Measurements from ENCODE around the gene C11orf97.
"Not testable (repeated sequence)": the region's sequence is repeated elsewhere in the genome, so short reads cannot be mapped to it uniquely, and the experiment has no call there.

The C11orf97 gene, protein sequence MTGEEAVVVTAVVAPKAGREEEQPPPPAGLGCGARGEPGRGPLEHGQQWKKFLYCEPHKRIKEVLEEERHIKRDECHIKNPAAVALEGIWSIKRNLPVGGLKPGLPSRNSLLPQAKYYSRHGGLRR

DNA sequence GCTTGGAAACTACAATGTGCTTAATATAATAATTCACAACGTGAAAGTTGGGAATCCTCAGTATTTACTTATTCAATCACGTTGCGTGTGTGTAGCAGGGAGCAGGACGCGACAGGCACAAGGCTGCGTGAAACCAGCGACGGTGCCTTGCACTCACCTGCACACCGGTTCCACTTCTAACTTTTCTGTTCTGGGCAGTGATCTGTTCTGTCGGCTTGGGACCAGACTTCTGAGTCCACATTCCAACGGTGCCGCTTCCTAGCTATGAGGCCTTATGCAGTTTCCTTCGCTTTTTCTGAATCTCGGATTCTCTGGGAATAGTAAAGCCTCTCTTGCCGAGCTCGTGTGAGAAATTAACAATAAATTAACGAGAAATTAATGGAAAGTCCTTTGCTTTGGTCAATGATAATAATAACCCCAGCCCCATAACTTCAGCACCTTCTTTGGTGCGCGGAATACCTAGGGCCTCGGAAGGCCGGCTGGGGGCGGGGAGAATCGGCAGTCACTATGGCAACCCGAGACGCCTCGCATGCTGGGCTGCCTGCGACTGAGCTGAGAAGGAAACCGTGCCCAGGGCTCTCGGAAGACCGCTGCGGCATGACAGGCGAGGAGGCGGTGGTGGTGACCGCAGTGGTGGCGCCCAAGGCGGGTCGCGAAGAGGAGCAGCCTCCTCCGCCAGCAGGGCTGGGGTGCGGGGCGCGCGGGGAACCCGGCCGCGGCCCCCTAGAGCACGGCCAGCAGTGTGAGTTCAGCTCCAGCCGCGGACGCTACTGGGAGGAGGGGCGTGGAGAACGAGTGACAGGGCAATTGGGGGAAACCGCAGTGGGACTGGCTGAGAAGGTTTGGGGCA is at the start of gene C11orf97:
TSS of gene C11orf97 (plus strand) at position 530 of the 850 bp plus-strand sequence. CDS start at position 598, 68 bp downstream.
- DNase-seq: peak; percentile 72

DNA sequence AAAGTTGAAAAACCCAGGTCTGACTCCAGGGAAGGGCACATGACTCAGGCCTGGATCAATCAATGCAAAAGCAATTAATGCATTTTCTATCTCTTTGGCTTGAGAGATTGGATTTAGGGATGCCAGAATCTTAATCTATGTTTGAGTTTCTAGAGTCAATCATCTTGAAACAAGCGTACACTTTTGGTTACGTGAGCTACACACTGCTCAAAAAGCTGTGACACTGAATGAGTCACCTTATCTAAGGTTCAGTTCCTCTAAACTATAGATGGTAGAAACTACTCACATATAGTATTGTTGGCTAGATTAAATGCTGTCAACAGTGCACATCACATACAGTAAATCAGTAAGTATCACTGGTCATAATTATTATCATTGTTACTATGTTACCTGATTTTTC is 42.8 kb upstream of the C11orf97 start:
- DNase-seq: no peak
- no peaks in the 10 kb centered on the region for H3K27me3 Mint-ChIP-seq
- H3K9me3 Mint-ChIP-seq: no peaks in the 10 kb centered on the region
- H3K27ac Mint-ChIP-seq: no peak overlapping the region
- H3K4me3 Mint-ChIP-seq: no peak overlapping the region
- H3K4me1 Mint-ChIP-seq (ENCODE audit: low read depth): peaks cover 21% of the 10 kb centered on the region
- H3K36me3 Mint-ChIP-seq (ENCODE audit: low read depth): peaks cover 91% of the 10 kb centered on the region

More for the DNA sequence above, at the start of gene C11orf97:
- Mint-ChIP-seq H3K4me3 (peak within 1 kb of the TSS; percentile 72), H3K36me3 (ENCODE audit: low read depth) (no peaks in the 10 kb centered on the region), H3K27me3 (peaks cover 36% of the 10 kb centered on the region), H3K27ac (no peak within 1 kb of the TSS), H3K9me3 (no peaks in the 10 kb centered on the region), H3K4me1 (ENCODE audit: low read depth) (peaks cover 12% of the 10 kb centered on the region)

DNA sequence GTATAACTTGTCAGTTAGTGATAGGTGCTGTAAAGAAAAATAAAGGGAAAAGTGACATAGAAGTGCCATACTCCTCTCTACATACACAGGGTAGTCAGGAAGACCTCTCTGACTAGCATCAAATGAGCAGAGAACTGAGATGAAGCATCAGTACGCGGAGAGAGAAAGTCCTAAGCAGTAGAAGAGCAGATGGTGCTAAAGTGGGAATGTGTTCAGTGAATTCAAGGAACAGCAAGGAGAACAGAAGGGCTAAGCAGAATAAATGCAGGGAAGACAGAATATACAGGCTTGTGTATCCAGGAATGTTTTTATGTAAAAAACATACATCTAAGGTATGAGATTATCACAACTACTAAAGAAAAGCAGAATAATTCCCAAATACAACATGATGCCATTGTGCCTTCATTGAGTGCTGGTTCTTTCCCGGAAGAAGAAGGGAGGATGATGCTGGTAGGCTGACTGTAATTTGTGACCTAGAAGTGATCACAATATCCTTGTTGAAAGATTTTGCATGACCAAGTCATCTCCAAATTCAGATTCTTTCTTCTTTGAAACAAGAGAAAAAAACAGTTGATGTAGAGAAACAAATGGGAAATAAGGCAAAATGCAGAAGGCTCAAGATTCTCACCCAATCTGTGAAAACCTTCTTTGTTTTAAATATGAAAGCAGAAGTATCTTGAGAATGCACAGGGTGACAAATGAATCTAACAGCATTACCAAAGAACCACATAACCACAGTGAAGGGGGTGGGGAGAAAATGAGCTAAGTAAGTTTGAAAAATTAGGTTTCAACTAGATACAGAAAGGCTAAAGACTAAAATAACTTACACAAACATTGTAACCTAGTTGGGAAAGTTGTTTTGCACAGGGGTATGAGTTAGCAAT is 39.1 kb upstream of the C11orf97 start:
- Mint-ChIP-seq H3K4me1 (ENCODE audit: low read depth) (peaks cover 28% of the 10 kb centered on the region), H3K9me3 (no peaks in the 10 kb centered on the region), H3K4me3 (no peak overlapping the region), H3K36me3 (ENCODE audit: low read depth) (peaks cover 91% of the 10 kb centered on the region), H3K27me3 (no peaks in the 10 kb centered on the region), H3K27ac (peak overlapping the region; percentile 8)
- no peak for DNase-seq

DNA sequence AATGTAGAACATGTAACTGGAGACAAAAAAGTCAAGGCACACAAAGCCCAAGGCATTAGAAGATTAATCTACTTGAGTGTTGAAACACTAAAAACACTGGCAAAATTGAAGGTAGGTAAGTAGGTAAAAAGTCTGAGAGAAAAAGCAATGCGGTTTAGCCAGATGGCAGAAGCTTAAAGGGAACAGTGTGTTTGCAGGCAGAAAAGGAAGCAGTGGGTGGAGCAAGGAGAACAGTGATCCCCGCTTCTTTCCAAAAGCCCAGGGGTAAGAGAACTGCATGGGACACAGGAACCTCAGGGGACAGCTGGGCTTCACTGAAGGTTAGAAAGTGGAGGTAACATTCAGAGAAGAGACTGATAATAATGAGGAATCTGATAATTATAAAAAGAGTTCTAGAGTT is 34.6 kb upstream of the C11orf97 start:
- H3K36me3 Mint-ChIP-seq (ENCODE audit: low read depth): peaks cover 93% of the 10 kb centered on the region
- peaks cover 21% of the 10 kb centered on the region for H3K4me1 Mint-ChIP-seq (ENCODE audit: low read depth)
- no peak overlapping the region for H3K27ac Mint-ChIP-seq

DNA sequence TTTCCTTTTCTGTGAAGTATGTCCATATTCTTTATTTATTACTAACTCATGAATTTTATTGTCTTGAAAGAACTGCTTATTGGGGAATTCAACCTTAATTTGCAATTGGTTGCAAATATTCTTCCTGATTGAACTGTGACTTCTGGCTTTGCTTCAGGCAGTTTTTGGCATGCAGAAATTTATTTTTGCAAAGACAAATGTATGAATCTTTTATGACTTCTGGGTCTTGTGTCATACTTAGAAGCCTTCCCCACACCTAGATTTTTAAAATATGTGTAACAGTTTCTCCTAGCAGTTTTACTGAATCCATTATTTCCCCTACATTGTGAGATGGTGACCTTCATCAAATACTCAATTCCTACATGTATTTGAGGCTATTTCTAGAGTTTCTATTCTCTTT is 30.9 kb upstream of the C11orf97 start:
- no peak overlapping the region for H3K4me3 Mint-ChIP-seq
- no peaks in the 10 kb centered on the region for H3K27me3 Mint-ChIP-seq
- peaks cover 96% of the 10 kb centered on the region for H3K36me3 Mint-ChIP-seq (ENCODE audit: low read depth)
- H3K27ac Mint-ChIP-seq: no peak overlapping the region
- H3K4me1 Mint-ChIP-seq (ENCODE audit: low read depth): peaks cover 6% of the 10 kb centered on the region
- H3K9me3 Mint-ChIP-seq: no peaks in the 10 kb centered on the region
- DNase-seq: no peak

More for the DNA sequence above, 34.6 kb upstream of the C11orf97 start:
- Mint-ChIP-seq H3K4me3 (no peak overlapping the region), H3K27me3 (no peaks in the 10 kb centered on the region), H3K9me3 (no peaks in the 10 kb centered on the region)
- DNase-seq: no peak

DNA sequence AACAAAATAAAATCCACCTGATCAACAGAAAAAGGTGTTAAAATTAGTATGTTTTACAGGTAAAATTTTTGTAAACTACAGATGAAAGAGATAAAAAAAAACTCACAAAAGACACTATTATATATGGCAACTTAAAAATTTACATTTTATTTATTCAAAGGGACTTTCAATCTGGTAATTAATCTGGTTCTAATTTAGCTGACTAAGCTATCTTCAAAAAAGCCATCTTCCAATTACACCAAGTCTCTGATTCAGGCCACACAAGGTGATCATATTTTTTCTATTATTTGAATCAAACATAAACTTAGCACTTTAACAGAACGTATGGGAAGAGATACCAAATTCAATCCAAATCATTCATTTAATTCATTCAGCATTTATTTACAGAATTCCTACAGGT is 26.2 kb upstream of the C11orf97 start:
- Mint-ChIP-seq H3K9me3 (no peaks in the 10 kb centered on the region), H3K4me3 (no peak overlapping the region), H3K36me3 (ENCODE audit: low read depth) (peaks cover 97% of the 10 kb centered on the region)

DNA sequence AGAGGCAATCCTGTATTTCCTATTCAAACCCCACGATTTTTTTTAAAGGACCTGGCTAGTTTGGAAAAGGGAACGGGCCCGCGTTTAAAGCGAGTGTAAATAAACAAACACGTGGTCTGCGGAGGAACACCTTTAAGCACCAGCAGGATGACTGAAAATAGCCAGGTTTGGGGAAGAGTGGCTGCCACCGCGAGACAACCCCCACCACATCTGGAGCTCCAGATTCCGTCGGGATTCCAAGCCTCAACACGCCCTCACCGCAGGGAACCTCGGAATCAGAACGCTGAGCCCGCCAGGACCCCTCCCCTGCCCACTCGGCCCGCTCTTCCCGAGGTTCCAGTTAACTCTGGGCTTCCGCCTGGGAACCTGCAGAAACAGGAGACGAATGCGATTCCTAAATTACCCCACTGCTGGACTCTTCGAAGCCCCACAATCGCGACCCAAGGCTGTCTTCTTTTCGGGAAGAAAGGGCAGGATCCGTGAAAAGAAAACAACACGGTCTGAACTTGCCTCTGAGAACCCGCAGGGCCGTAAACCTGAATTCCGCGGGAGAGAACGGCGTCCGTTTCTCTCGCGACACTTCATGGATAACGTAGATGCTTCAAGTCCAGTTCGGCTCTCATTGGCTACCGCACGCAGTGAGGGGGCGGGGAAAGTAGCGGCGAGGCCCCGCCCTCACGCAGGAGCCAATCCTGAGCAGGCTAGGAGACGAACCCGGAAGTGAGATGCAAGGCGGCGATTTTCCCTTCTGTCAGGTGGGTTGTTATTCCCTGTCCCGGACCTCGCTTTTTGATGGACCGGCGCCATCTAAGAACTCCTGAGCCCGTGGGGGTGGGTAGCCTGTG is 18.8 kb upstream of the C11orf97 start, which contains the start of the genes ANKRD49 and MRE11:
TSS of gene ANKRD49 (plus strand) at position 704 of the 845 bp plus-strand sequence. CDS start 2,710 bp downstream, outside the sequence.
TSS of gene MRE11 (minus strand) at position 564 of the 845 bp plus-strand sequence. CDS start 1,043 bp downstream, outside the sequence.
- Mint-ChIP-seq H3K9me3 (no peaks in the 10 kb centered on the region), H3K4me3 (peak within 1 kb of the TSS; percentile 97), H3K36me3 (ENCODE audit: low read depth) (peaks cover 74% of the 10 kb centered on the region), H3K27me3 (no peaks in the 10 kb centered on the region), H3K4me1 (ENCODE audit: low read depth) (peaks cover 38% of the 10 kb centered on the region), H3K27ac (peak within 1 kb of the TSS; percentile 99)
- DNase-seq: peak; percentile 96

More for the DNA sequence above, 26.2 kb upstream of the C11orf97 start:
- DNase-seq: no peak
- Mint-ChIP-seq H3K27me3 (no peaks in the 10 kb centered on the region), H3K27ac (no peak overlapping the region), H3K4me1 (ENCODE audit: low read depth) (peaks cover 7% of the 10 kb centered on the region)

DNA sequence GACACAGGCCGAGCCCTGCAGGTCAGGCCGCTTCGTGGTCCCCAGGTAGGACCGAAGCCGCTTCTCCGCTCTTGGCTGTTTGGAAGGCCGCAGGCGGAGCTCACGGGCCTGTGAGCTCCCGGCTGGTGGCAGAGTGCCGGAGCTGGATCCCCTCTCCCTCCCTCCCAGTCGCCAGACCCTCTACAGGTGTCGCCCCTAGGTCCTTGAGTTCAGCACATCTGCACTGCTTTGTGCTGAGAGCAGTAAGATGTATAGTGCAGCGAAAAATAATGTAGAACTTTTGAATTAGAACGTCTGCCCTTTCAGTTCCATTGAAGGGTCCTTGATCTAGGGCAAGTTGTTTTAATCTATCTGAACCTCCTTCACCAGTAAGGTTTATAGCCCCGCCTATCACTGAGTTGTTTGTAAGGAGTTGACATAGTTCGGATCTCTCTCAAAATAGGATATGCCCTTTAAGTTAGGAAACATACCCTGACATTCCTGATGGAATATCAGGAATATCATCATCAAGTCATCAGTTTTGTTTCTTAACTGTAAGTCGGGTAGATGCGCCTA is 18.1 kb upstream of the C11orf97 start:
- H3K36me3 Mint-ChIP-seq (ENCODE audit: low read depth): peaks cover 74% of the 10 kb centered on the region
- peaks cover 38% of the 10 kb centered on the region for H3K4me1 Mint-ChIP-seq (ENCODE audit: low read depth)
- H3K9me3 Mint-ChIP-seq: no peaks in the 10 kb centered on the region
- peak overlapping the region; percentile 99 for H3K27ac Mint-ChIP-seq
- H3K4me3 Mint-ChIP-seq: peak overlapping the region; percentile 97
- no peaks in the 10 kb centered on the region for H3K27me3 Mint-ChIP-seq
- DNase-seq: no peak

DNA sequence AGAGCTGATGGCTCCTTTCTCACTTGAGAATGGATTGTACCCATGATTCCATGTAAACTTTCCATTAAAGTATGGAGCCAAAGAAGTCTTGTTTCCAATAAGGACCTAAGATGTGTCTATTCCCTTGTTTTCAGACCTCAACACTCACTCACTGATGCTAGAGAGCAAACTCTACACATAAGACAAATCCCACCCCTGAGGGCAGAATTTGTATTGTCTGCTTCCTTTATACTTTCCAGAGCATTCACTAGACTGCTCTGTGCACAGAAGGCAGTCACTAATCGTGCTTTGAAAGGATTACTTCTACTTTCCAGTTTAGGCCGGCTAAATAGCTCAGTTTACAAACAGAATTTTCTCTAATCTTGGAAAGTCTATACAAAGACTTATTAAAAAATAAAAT is 12.1 kb upstream of the C11orf97 start:
- Mint-ChIP-seq H3K9me3 (no peaks in the 10 kb centered on the region), H3K27ac (peak overlapping the region; percentile 57), H3K4me3 (no peak overlapping the region), H3K36me3 (ENCODE audit: low read depth) (peaks cover 59% of the 10 kb centered on the region), H3K27me3 (no peaks in the 10 kb centered on the region), H3K4me1 (ENCODE audit: low read depth) (peaks cover 11% of the 10 kb centered on the region)
- no peak for DNase-seq

DNA sequence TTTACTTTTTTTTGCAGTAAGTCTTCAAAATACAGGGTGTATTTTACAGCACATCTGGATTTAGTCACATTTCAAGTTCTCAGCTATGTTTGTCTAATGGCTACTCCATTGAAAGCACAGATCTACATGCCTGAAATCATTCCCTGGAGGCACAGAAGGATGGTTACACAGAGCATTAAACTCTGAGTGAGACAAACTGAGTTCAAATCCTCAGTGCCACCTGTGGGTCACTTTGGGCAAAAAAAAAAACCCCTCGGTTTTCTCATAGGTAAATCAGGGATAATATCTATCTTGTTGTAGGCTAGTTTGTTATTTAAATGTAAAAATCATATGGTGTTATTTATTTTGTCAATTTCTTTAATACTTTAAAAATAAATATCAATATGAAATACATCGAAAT is 10.7 kb upstream of the C11orf97 start:
- Mint-ChIP-seq H3K9me3 (no peaks in the 10 kb centered on the region), H3K36me3 (ENCODE audit: low read depth) (peaks cover 53% of the 10 kb centered on the region), H3K4me3 (no peak overlapping the region), H3K4me1 (ENCODE audit: low read depth) (peaks cover 2% of the 10 kb centered on the region), H3K27ac (no peak overlapping the region), H3K27me3 (no peaks in the 10 kb centered on the region)
- DNase-seq: no peak

DNA sequence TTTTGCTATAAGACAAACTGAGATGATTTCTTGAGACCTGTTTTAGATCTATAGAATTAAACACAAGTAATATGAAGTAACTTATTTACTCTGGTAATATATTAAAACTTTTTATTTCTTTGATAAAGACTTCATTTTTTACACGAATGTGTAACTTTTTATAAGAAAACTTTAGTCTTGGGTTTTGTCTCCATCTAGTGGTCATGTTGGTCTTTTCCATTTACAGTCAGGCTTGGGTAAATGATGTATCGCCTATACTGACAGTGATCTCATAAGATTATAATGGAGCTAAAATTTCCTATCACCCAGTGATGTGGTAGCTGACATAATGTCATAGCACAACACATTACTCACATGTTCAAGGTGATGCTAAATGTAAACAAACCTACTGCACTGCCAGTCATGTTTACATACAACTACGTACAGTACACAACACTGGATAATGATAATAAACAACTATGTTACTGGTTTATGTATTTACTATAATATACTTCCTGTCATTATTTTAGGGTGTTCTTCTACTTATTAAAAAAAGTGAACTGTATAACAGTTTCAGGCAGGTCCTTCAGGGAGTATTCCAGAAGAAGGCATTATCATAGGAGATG is 7.5 kb upstream of the C11orf97 start:
- H3K4me3 Mint-ChIP-seq: no peak overlapping the region
- no peaks in the 10 kb centered on the region for H3K27me3 Mint-ChIP-seq
- no peak for DNase-seq
- no peaks in the 10 kb centered on the region for H3K9me3 Mint-ChIP-seq
- H3K36me3 Mint-ChIP-seq (ENCODE audit: low read depth): peaks cover 23% of the 10 kb centered on the region
- no peaks in the 10 kb centered on the region for H3K4me1 Mint-ChIP-seq (ENCODE audit: low read depth)
- H3K27ac Mint-ChIP-seq: no peak overlapping the region

DNA sequence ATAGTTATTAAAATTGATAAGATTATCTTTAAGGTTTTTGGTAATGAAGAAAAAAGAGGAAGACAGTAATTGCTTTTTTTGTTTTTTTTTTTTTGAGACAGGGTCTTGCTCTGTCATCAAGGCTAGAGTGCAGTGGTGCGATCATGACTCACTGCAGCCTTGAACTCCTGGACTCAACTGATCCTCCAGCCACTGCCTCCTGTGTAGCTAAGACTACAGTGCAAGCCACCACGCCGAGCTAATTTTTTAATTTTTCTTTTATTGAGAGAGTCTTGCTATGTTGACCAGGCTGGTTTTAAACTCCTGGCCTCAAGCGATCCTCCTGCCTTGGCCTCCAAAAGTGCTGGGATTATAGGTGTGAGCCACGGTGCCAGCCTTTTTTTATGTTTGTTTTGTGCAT is 5.7 kb upstream of the C11orf97 start:
- DNase-seq; H3K27ac Mint-ChIP-seq; H3K4me1 Mint-ChIP-seq (ENCODE audit: low read depth); H3K36me3 Mint-ChIP-seq (ENCODE audit: low read depth); H3K9me3 Mint-ChIP-seq; H3K4me3 Mint-ChIP-seq: not testable (repeated sequence)
- peaks cover 13% of the 10 kb centered on the region for H3K27me3 Mint-ChIP-seq

DNA sequence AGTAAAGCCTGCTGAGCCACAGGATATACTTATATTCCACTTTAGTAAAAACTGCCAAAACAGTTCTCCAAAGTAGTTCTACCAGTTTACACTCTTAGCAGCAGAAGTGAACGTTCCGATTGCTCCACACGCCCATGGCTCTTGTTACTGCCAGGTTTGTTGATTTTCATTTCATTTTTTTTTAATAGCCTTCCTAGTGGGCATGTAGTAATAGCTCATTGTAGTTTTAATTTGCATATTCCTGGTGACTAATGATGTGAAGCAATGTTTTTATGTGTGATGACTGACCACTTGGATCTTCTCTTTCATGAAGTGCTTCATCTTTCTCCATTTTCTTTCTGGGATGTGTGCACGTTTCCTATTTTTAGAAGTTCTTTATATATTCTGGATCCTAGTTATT is 4.8 kb upstream of the C11orf97 start:
- H3K27ac Mint-ChIP-seq: no peak overlapping the region
- peaks cover 22% of the 10 kb centered on the region for H3K27me3 Mint-ChIP-seq
- H3K4me3 Mint-ChIP-seq: no peak overlapping the region
- no peak for DNase-seq
- peaks cover 7% of the 10 kb centered on the region for H3K4me1 Mint-ChIP-seq (ENCODE audit: low read depth)
- H3K9me3 Mint-ChIP-seq: no peaks in the 10 kb centered on the region
- H3K36me3 Mint-ChIP-seq (ENCODE audit: low read depth): peaks cover 2% of the 10 kb centered on the region

All from activated T-cell treated with anti-CD3 and anti-CD28 coated beads, Interleukin-2, amount 50 U/mL, for 24 hours (primary cell).